ENCODE measurements around the gene TRIM71.
"Not testable (repeated sequence)": the region's sequence is repeated elsewhere in the genome, so short reads cannot be mapped to it uniquely, and the experiment has no call there.

The TRIM71 gene

GRCh38 chr3:32817558-32818228 is at the start of gene TRIM71:
Gene TRIM71, plus strand, starts transcription at chr3:32817997. Its CDS starts 84 bp downstream, at chr3:32818081.
- DNase-seq: no peak

- DNase-seq: no peak
Measured at GRCh38 chr3:32778389-32778788, 39.4 kb upstream of the TRIM71 start.

- no peak for DNase-seq
Measured at GRCh38 chr3:32780071-32780734, 37.6 kb upstream of the TRIM71 start.

GRCh38 chr3:32780735-32781210 is 37.0 kb upstream of the TRIM71 start:
- DNase-seq: no peak

- peak; percentile 50 for DNase-seq
Measured at GRCh38 chr3:32781211-32781968, 36.4 kb upstream of the TRIM71 start.

GRCh38 chr3:32781969-32782270 is 35.9 kb upstream of the TRIM71 start:
- not testable (repeated sequence) for DNase-seq

GRCh38 chr3:32782407-32782806 is 35.4 kb upstream of the TRIM71 start:
- no peak for DNase-seq

GRCh38 chr3:32791833-32792232 is 26.0 kb upstream of the TRIM71 start:
- no peak for DNase-seq

- DNase-seq: no peak
Measured at GRCh38 chr3:32794487-32795308, 23.1 kb upstream of the TRIM71 start.

GRCh38 chr3:32796384-32796950 is 21.3 kb upstream of the TRIM71 start:
- DNase-seq: not testable (repeated sequence)

GRCh38 chr3:32797776-32798175 is 20.0 kb upstream of the TRIM71 start:
- DNase-seq: no peak

GRCh38 chr3:32801440-32801839 is 16.4 kb upstream of the TRIM71 start:
- not testable (repeated sequence) for DNase-seq

- DNase-seq: no peak
Measured at GRCh38 chr3:32813180-32813579, 4.6 kb upstream of the TRIM71 start.

GRCh38 chr3:32814361-32814760 is 3.4 kb upstream of the TRIM71 start:
- no peak for DNase-seq

GRCh38 chr3:32815841-32816438 is 1.9 kb upstream of the TRIM71 start:
- no peak for DNase-seq

- no peak for DNase-seq
Measured at GRCh38 chr3:32816439-32817256, 1.1 kb upstream of the TRIM71 start.

- DNase-seq: no peak
Measured at GRCh38 chr3:32817257-32817557, 590 bp upstream of the TRIM71 start.

- DNase-seq: no peak
Measured at GRCh38 chr3:32818229-32818969, 602 bp downstream of the TRIM71 start.

- no peak for DNase-seq
Measured at GRCh38 chr3:32818970-32819511, 1.2 kb downstream of the TRIM71 start.

GRCh38 chr3:32819551-32820348 is 2.0 kb downstream of the TRIM71 start:
- DNase-seq: no peak
